RWPE1 (cell line): ENCODE data around the gene SLC9A8.

Source experiments
- CTCF ChIA-PET: fragments of 350-600 bp; sonication (Branson Sonifier 250); formaldehyde crosslinking; extraction: SDS; loops from one replicate; lab custom pipeline; 2021; lab: Yijun Ruan, JAX
- POLR2A ChIA-PET: fragments of 400-600 bp; formaldehyde crosslinking; extraction: SDS; loops from one replicate; lab custom pipeline; 2020; ENCODE audit warnings: antibody characterized with exemption; ENCODE audit not compliant: low non-redundant PET; lab: Yijun Ruan, JAX
- DNase-seq: peaks from one replicate; pipeline ENCODE4 v3.0.0; 2012; ENCODE audit warnings: low spot score
- H3K27ac ChIP-seq: fragments of 450-650 bp; 2 replicates; pipeline ENCODE4 v1.5.1; 2017
- CTCF ChIP-seq: fragments of 450-650 bp; conservative IDR thresholded peaks from 2 replicates; pipeline ENCODE4 v1.5.1; 2017; ENCODE audit warnings: low read depth, mild to moderate bottlenecking

SLC9A8 gene

GRCh38 chr20:49792611-49793010 is 20.0 kb upstream of the SLC9A8 start:
- CTCF ChIA-PET: no interaction called here
- no peak overlapping the region for H3K27ac ChIP-seq
- DNase-seq: no peak
- no peak for TF ChIP-seq CTCF
- POLR2A ChIA-PET: no interaction called here

GRCh38 chr20:49794336-49795134 is 18.1 kb upstream of the SLC9A8 start:
- peak overlapping the region; percentile 5; the same call in 1 of the 2 replicates for H3K27ac ChIP-seq
- no peak for TF ChIP-seq CTCF
- CTCF ChIA-PET: interaction anchor here (0.5 to 0.7 kb wide), 5 partner anchors 14 to 577 kb away, joined by 3 to 6 read pairs (median 4); no protein-coding TSS in a partner anchor
- POLR2A ChIA-PET: no interaction called here
- peak; percentile 46 for DNase-seq

DNA sequence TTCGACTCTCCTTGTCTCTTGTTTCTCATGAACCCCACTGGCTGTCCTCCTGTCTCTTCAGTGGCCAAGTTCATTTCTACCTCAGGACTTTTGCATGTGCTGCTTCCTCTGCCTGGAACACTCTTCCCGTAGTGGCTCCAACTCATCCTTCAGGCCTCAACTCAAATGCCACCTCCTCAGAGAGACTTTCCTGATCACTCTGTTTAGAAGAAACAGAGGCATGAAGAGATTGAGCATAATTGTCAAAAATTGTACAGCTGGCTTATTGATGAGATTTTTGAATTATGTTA is 17.5 kb upstream of the SLC9A8 start:
- ChIA-PET POLR2A (no interaction called here), CTCF (interaction anchor here (0.5 to 0.7 kb wide), 2 partner anchors 47 to 117 kb away, joined by 3 read pairs; no protein-coding TSS in a partner anchor)
- DNase-seq: no peak
- no peak overlapping the region for H3K27ac ChIP-seq
- no peak for TF ChIP-seq CTCF

- no peak for DNase-seq
- no peak for TF ChIP-seq CTCF
- POLR2A ChIA-PET: no interaction called here
- CTCF ChIA-PET: interaction anchor here (0.7 kb wide), 1 partner anchor 13 kb away, joined by 3 read pairs; no protein-coding TSS in a partner anchor
- H3K27ac ChIP-seq: no peak overlapping the region
Observed at GRCh38 chr20:49796600-49797343, 15.9 kb upstream of the SLC9A8 start.

DNA sequence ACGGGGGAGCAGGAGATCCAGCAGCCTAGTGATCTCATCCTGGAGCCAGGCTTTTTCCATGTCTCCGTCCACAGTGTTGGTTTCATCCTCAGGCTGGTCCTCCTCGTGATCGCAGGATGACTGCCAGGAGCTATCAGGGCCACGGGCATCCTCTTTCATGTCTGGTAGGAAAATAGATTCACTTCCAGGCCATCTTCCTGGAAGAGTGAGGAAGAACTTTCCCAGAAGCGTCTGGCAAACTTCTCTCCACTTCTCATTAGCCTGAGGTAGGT is 15.3 kb upstream of the SLC9A8 start:
- no peak for DNase-seq
- CTCF ChIA-PET: no interaction called here
- POLR2A ChIA-PET: no interaction called here
- no peak for TF ChIP-seq CTCF
- no peak overlapping the region for H3K27ac ChIP-seq

- POLR2A ChIA-PET: no interaction called here
- no peak for DNase-seq
- TF ChIP-seq CTCF: no peak
- H3K27ac ChIP-seq: no peak overlapping the region
- CTCF ChIA-PET: no interaction called here
Observed at GRCh38 chr20:49798718-49799117, 13.9 kb upstream of the SLC9A8 start.
